PC-9 (cell line): ENCODE results near the gene UNC5C.

Source experiments
- EZH2 ChIP-seq: fragments of 200-600 bp; sonication (generic); IDR thresholded peaks from 2 replicates; pipeline ENCODE4 v1.8.0; 2017; ENCODE audit warnings: antibody characterized with exemption, low read depth
- TF ChIP-seq, protein P1 (sequence below): fragments of 200-600 bp; sonication (generic); conservative IDR thresholded peaks from 2 replicates; pipeline ENCODE4 v1.6.1; 2017; ENCODE audit warnings: mixed run types, antibody characterized with exemption, mild to moderate bottlenecking, moderate library complexity

DNA sequence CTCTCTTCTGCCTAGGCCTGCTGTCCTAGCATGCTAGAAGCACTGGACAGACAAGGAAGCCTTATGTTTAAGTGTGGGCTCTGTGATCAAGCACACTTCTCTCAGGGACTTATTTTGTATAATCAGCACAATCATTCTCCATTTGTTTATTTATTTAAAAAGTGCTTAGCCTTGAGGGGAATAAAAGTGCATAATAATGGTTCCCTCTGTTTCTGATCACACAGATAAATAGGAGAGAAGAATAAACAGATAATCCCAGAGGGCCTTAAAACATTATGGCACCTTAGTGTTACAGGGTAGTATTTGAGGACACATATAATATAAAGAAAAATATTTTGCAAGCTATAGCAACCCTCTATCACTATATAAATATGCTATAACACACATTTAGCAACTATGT is 146.5 kb downstream of the UNC5C start:
- TF ChIP-seq, protein P1, sequence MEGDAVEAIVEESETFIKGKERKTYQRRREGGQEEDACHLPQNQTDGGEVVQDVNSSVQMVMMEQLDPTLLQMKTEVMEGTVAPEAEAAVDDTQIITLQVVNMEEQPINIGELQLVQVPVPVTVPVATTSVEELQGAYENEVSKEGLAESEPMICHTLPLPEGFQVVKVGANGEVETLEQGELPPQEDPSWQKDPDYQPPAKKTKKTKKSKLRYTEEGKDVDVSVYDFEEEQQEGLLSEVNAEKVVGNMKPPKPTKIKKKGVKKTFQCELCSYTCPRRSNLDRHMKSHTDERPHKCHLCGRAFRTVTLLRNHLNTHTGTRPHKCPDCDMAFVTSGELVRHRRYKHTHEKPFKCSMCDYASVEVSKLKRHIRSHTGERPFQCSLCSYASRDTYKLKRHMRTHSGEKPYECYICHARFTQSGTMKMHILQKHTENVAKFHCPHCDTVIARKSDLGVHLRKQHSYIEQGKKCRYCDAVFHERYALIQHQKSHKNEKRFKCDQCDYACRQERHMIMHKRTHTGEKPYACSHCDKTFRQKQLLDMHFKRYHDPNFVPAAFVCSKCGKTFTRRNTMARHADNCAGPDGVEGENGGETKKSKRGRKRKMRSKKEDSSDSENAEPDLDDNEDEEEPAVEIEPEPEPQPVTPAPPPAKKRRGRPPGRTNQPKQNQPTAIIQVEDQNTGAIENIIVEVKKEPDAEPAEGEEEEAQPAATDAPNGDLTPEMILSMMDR = no peak
- TF ChIP-seq EZH2 = no peak
